Neuronal stem cell (in vitro differentiated cells): Measurements from ENCODE around the gene ARIH2.

Experiments used
- DNase-seq: peaks from one replicate; pipeline ENCODE4 v3.0.0-alpha.2; 2013; ENCODE audit warnings: low spot score
- H2AFZ ChIP-seq: one replicate; pipeline ENCODE4 v1.6.1; 2013; ENCODE audit warnings: mild to moderate bottlenecking, low read length, inconsistent platforms
- H2AK5ac ChIP-seq: 2 replicates; pipeline ENCODE4 v1.6.1; 2013; ENCODE audit warnings: low read depth, mild to moderate bottlenecking, inconsistent platforms, low read length, moderate library complexity, mixed read lengths
- H2BK120ac ChIP-seq: 2 replicates; pipeline ENCODE4 v1.6.1; 2013; ENCODE audit warnings: low read depth, mild to moderate bottlenecking, inconsistent platforms, low read length, moderate library complexity, mixed read lengths
- H2BK12ac ChIP-seq: one replicate; pipeline ENCODE4 v1.6.1; 2013; ENCODE audit warnings: low read length, inconsistent platforms
- H2BK15ac ChIP-seq: 2 replicates; pipeline ENCODE4 v1.6.1; 2013; ENCODE audit warnings: mild to moderate bottlenecking, low read length, inconsistent platforms, mixed read lengths
- H2BK5ac ChIP-seq: one replicate; pipeline ENCODE4 v1.6.1; 2013; ENCODE audit warnings: inconsistent platforms, mild to moderate bottlenecking, low read length, moderate library complexity
- H3K14ac ChIP-seq: one replicate; pipeline ENCODE4 v1.6.1; 2013; ENCODE audit warnings: low read length, inconsistent platforms
- H3K18ac ChIP-seq: 2 replicates; pipeline ENCODE4 v1.6.1; 2013; ENCODE audit warnings: low read length, inconsistent platforms
- H3K23ac ChIP-seq: 2 replicates; pipeline ENCODE4 v1.6.1; 2013; ENCODE audit warnings: low read depth, mild to moderate bottlenecking, mixed read lengths, low read length, inconsistent platforms; ENCODE audit not compliant: poor library complexity
- H3K27ac ChIP-seq: replicated peaks from 3 replicates; pipeline ENCODE4 v1.5.1; 2013; ENCODE audit warnings: low read length, inconsistent platforms
- H3K27me3 ChIP-seq, 3 experiments: 2 replicates each; pipeline ENCODE4 v1.6.1; 2013; ENCODE audit warnings: low read length in 3 of 3, mild to moderate bottlenecking in 2 of 3, inconsistent platforms in 1 of 3, low read depth in 1 of 3, mixed read lengths in 1 of 3, moderate library complexity in 1 of 3; ENCODE audit not compliant: control insufficient read depth in 3 of 3, insufficient read depth in 3 of 3
- H3K36me3 ChIP-seq, 2 donors: replicated peaks in 1 of 2; 2 replicates each; pipeline ENCODE4 v1.6.1; 2013; ENCODE audit warnings: low read length in 2 of 2; ENCODE audit not compliant: control insufficient read depth in 2 of 2, insufficient read depth in 2 of 2
- H3K4ac ChIP-seq: 2 replicates; pipeline ENCODE4 v1.6.1; 2013; ENCODE audit warnings: inconsistent platforms, mild to moderate bottlenecking, low read length, moderate library complexity
- H3K4me1 ChIP-seq, 2 donors: 1 replicate in 1 of 2; 2 replicates in 1 of 2; pipeline ENCODE4 v1.6.1; 2013; ENCODE audit warnings: low read length in 2 of 2, low read depth in 1 of 2; ENCODE audit not compliant: control insufficient read depth in 2 of 2, insufficient read depth in 1 of 2
- H3K4me2 ChIP-seq: one replicate; pipeline ENCODE4 v1.6.1; 2013; ENCODE audit warnings: mild to moderate bottlenecking, low read length, inconsistent platforms; ENCODE audit not compliant: insufficient read depth, poor library complexity, severe bottlenecking
- H3K4me3 ChIP-seq, 2 donors: 2 replicates each; pipeline ENCODE4 v1.5.1; 2013; ENCODE audit warnings: low read length in 2 of 2, mild to moderate bottlenecking in 2 of 2, inconsistent platforms in 1 of 2, moderate library complexity in 1 of 2
- H3K79me1 ChIP-seq: one replicate; pipeline ENCODE4 v1.6.1; 2013; ENCODE audit warnings: low read depth, mild to moderate bottlenecking, inconsistent platforms, low read length, moderate library complexity
- H3K9ac ChIP-seq: one replicate; pipeline ENCODE4 v1.6.1; 2013; ENCODE audit warnings: mild to moderate bottlenecking, low read depth, low read length, inconsistent platforms; ENCODE audit not compliant: poor library complexity
- H3K9me3 ChIP-seq, 2 donors: replicated peaks in 1 of 2; 2 replicates each; pipeline versions ENCODE3 to v1.6.1; 2013; ENCODE audit warnings: low read length in 2 of 2, mild to moderate bottlenecking in 2 of 2, inconsistent platforms in 1 of 2, low read depth in 1 of 2, mixed read lengths in 1 of 2, moderate library complexity in 1 of 2; ENCODE audit not compliant: control insufficient read depth in 2 of 2, insufficient read depth in 1 of 2
- H4K8ac ChIP-seq: one replicate; pipeline ENCODE4 v1.6.1; 2013; ENCODE audit warnings: low read depth, mild to moderate bottlenecking, inconsistent platforms, low read length, moderate library complexity
- H4K91ac ChIP-seq: one replicate; pipeline ENCODE4 v1.6.1; 2013; ENCODE audit warnings: low read length, low read depth, mild to moderate bottlenecking, inconsistent platforms; ENCODE audit not compliant: poor library complexity
- WGBS, 2 donors: extraction: QIAGEN DNeasy Blood & Tissue Kit; methylation state at CpG; one replicate each; pipeline ENCODE4 v1.1.7; 2013; ENCODE audit warnings: missing lambda C conversion rate in 2 of 2, mixed read lengths in 1 of 2; ENCODE audit not compliant: insufficient read length in 2 of 2, insufficient replicate concordance in 1 of 2; ENCODE audit errors: extremely low coverage in 2 of 2; 5-methylcytosine and 5-hydroxymethylcytosine counted together

Gene ARIH2

DNA sequence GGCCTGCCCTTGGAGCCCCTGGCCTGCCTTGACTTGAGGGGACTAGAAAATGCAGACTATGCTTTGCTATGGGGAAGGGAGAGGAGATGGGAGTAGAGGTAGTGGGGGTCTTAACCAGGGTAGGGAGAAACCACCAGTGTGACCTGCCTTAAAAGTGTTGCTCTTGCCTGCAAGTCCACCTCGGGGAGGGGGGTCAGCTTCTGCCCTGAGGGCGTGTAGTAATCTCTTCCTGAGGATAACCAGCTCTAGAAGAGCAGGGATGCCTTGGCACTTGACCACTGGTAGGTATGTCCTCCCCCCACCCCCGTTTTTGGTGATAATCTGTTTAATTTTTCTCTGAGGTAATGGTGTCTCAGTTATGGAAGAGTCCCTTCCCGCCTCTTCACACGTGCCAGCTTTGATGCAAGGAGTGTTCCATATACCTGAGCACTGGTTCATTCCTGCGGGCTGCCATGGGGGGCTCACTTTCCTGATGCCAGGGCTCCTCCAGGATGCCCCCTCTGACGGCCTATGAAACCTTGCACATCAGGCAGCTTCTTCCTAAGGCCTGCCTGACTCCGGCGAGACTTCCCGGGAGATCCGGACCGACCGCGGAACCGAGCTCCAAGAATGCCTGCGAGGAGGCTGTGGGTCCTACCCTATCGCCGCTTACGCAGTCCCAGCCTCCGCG lies 70.6 kb downstream of the ARIH2 start:
- peaks cover 13 to 35% of the 10 kb centered on the region in 2 donors for H3K36me3 ChIP-seq
- H3K23ac ChIP-seq: peak overlapping the region; percentile 97
- peak overlapping the region; percentile 87 for H2BK15ac ChIP-seq
- H2BK5ac ChIP-seq: peak overlapping the region; percentile 91
- H3K27me3 ChIP-seq: no peaks in the 10 kb centered on the region
- H4K91ac ChIP-seq: peak overlapping the region; percentile 9
- peak overlapping the region; percentile 93 for H3K4me2 ChIP-seq
- H2AK5ac ChIP-seq: peak overlapping the region; percentile 90
- no peak overlapping the region for H2BK120ac ChIP-seq
- H2AFZ ChIP-seq: peak overlapping the region; percentile 93
- H3K4ac ChIP-seq: peak overlapping the region; percentile 15
- H3K14ac ChIP-seq: peak overlapping the region; percentile 83
- no CpG with 5 or more reads among the region's 21 CpGs for WGBS, 2 donors
- peak overlapping the region; percentile 64 to 99 for H3K4me3 ChIP-seq
- H3K79me1 ChIP-seq: peaks cover 10% of the 10 kb centered on the region
- peak overlapping the region; percentile 30 for H2BK12ac ChIP-seq
- H4K8ac ChIP-seq: no peak overlapping the region
- DNase-seq: no peak
- H3K4me1 ChIP-seq: peaks cover 13 to 19% of the 10 kb centered on the region in 2 donors
- peak overlapping the region; percentile 97 for H3K18ac ChIP-seq
- no peaks in the 10 kb centered on the region for H3K9me3 ChIP-seq
- H3K9ac ChIP-seq: peak overlapping the region; percentile 99
- peak overlapping the region; percentile 93 for H3K27ac ChIP-seq

DNA sequence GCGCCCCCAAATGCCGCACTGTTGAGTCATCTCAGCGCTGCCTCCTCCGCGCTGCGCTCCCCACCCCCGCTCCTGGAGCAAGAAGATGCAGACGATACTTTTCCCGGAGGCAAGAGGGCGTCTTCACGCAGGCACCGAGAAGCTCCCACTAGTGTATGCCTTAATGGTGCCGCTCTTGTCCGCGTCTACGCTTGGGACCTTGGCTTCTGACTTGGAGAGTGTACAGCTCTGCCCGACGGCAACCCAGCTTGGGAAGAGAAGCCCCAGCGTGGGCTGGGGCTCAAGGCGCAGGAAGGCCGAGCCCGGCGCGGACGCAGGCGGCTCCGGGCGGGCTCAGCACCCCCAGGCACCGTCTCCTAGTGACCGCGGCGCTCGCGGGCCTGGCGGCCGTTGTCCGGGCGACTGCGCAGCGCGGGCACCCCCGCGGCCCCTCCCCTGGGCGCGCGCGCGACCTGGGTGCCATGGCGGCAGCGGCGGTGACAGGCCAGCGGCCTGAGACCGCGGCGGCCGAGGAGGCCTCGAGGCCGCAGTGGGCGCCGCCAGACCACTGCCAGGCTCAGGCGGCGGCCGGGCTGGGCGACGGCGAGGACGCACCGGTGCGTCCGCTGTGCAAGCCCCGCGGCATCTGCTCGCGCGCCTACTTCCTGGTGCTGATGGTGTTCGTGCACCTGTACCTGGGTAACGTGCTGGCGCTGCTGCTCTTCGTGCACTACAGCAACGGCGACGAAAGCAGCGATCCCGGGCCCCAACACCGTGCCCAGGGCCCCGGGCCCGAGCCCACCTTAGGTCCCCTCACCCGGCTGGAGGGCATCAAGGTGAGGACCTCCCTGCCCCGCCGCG lies 71.4 kb downstream of the ARIH2 start, which contains the start of gene P4HTM:
P4HTM (plus strand) TSS at position 446 of the 840 bp plus-strand sequence; CDS start at position 462, 16 bp downstream.
- peak within 1 kb of the TSS; percentile 91 for H2BK5ac ChIP-seq
- DNase-seq: peak; percentile 80
- peaks cover 10% of the 10 kb centered on the region for H3K79me1 ChIP-seq

GRCh38 chr3:48990636-48991469 lies 72.2 kb downstream of the ARIH2 start:
- Histone ChIP-seq H3K79me1 (peaks cover 10% of the 10 kb centered on the region), H3K4me2 (peak overlapping the region; percentile 93), H3K23ac (peak overlapping the region; percentile 97), H3K9ac (peak overlapping the region; percentile 99), H3K4me3 (peak overlapping the region; percentile 64 to 99), H3K27me3 (no peaks in the 10 kb centered on the region), H2BK12ac (no peak overlapping the region), H3K36me3 (peaks cover 4 to 25% of the 10 kb centered on the region in 2 donors), H3K14ac (peak overlapping the region; percentile 97), H2AFZ (peak overlapping the region; percentile 93), H3K4ac (peak overlapping the region; percentile 97), H4K91ac (no peak overlapping the region), H3K27ac (peak overlapping the region; percentile 93), H2BK5ac (peak overlapping the region; percentile 91), H3K18ac (peak overlapping the region; percentile 97), H3K9me3 (no peaks in the 10 kb centered on the region), H4K8ac (no peak overlapping the region), H2BK120ac (peak overlapping the region; percentile 20), H2AK5ac (peak overlapping the region; percentile 83), H3K4me1 (peaks cover 13 to 19% of the 10 kb centered on the region in 2 donors), H2BK15ac (peak overlapping the region; percentile 81)
- WGBS, 2 donors: no CpG with 5 or more reads among the region's 40 CpGs
- DNase-seq: no peak

More for the DNA sequence above, 71.4 kb downstream of the ARIH2 start, which contains the start of gene P4HTM:
- WGBS, 2 donors: no CpG with 5 or more reads among the region's 91 CpGs
- H2BK120ac ChIP-seq: peak within 1 kb of the TSS; percentile 65
- peak within 1 kb of the TSS; percentile 9 for H4K91ac ChIP-seq
- peak within 1 kb of the TSS; percentile 97 for H3K4ac ChIP-seq
- peak within 1 kb of the TSS; percentile 97 for H3K23ac ChIP-seq
- H2AK5ac ChIP-seq: peak within 1 kb of the TSS; percentile 90
- peaks cover 8 to 27% of the 10 kb centered on the region in 2 donors for H3K36me3 ChIP-seq
- peak within 1 kb of the TSS; percentile 64 to 99 for H3K4me3 ChIP-seq
- no peaks in the 10 kb centered on the region for H3K27me3 ChIP-seq
- peak within 1 kb of the TSS; percentile 93 for H3K4me2 ChIP-seq
- H2AFZ ChIP-seq: peak within 1 kb of the TSS; percentile 93
- H3K27ac ChIP-seq: peak within 1 kb of the TSS; percentile 93
- peak within 1 kb of the TSS; percentile 99 for H3K9ac ChIP-seq
- H2BK15ac ChIP-seq: peak within 1 kb of the TSS; percentile 87
- H4K8ac ChIP-seq: no peak within 1 kb of the TSS
- peak within 1 kb of the TSS; percentile 97 for H3K18ac ChIP-seq
- H3K9me3 ChIP-seq: no peaks in the 10 kb centered on the region
- peaks cover 13 to 19% of the 10 kb centered on the region in 2 donors for H3K4me1 ChIP-seq
- peak within 1 kb of the TSS; percentile 99 for H3K14ac ChIP-seq
- peak within 1 kb of the TSS; percentile 30 for H2BK12ac ChIP-seq
